Sigmoid colon (tissue), 7 donors: ENCODE results near the gene JOSD2. TPM values are rescaled to one million over a fixed set of nuclear protein-coding genes. Genes with fewer than 3 reads are reported as not detected.

ENCODE experiments used
- DNase-seq: peaks from one replicate; pipeline ENCODE4 v3.0.0-alpha.2; 2019
- H3K27ac ChIP-seq, 4 donors: fragments of 200-600 bp; sonication (generic); one replicate each; pipeline ENCODE4 v1.5.1; 2016 to 2019; ENCODE audit warnings: mild to moderate bottlenecking in 1 of 4
- H3K27me3 ChIP-seq, 3 donors: fragments of 200-600 bp; sonication (generic); one replicate each; pipeline ENCODE4 v1.5.1; 2019; ENCODE audit warnings: mild to moderate bottlenecking in 1 of 3
- H3K36me3 ChIP-seq, 4 donors: fragments of 200-600 bp; sonication (generic); one replicate each; pipeline ENCODE4 v1.5.1; 2016 to 2019
- H3K4me1 ChIP-seq, 4 donors: fragments of 200-600 bp; sonication (generic); one replicate each; pipeline ENCODE4 v1.5.1; 2017 to 2019
- H3K4me3 ChIP-seq, 4 donors: fragments of 200-600 bp; sonication (generic); one replicate each; pipeline ENCODE4 v1.5.1; 2017 to 2019; ENCODE audit warnings: mild to moderate bottlenecking in 2 of 4, moderate library complexity in 1 of 4
- H3K9me3 ChIP-seq, 4 donors: fragments of 200-600 bp in 3 of 4; sonication (generic) in 3 of 4; one replicate each; pipeline versions ENCODE4 v1.5.1 to v1.6.1; 2013 to 2019
- CTCF ChIP-seq, 4 experiments: fragments of 450-650 bp in 3 of 4; fragments of 200-600 bp in 1 of 4; IDR thresholded peaks; one replicate each; pipeline ENCODE4 v1.5.1; 2016 to 2019; ENCODE audit warnings: antibody characterized with exemption in 4 of 4, mild to moderate bottlenecking in 3 of 4, moderate library complexity in 2 of 4
- EP300 ChIP-seq, 4 donors: sonication (generic); formaldehyde crosslinking; IDR thresholded peaks; one replicate each; pipeline ENCODE4 v1.6.1; 2017; ENCODE audit warnings: antibody characterized with exemption in 4 of 4
- POLR2A ChIP-seq, 2 donors: fragments of 450-650 bp; IDR thresholded peaks; one replicate each; pipeline ENCODE4 v1.6.1; 2016; ENCODE audit warnings: antibody characterized with exemption in 2 of 2, mild to moderate bottlenecking in 2 of 2, moderate library complexity in 2 of 2
- POLR2AphosphoS5 ChIP-seq, 4 donors: sonication (generic); formaldehyde crosslinking; IDR thresholded peaks; one replicate each; pipeline ENCODE4 v1.6.1; 2017; ENCODE audit warnings: antibody characterized with exemption in 4 of 4
- WGBS, 2 donors: extraction: QIAGEN DNeasy Blood & Tissue Kit; methylation state at CpG; one replicate each; pipeline ENCODE4 v1.1.7; 2013; 5-methylcytosine and 5-hydroxymethylcytosine counted together
- intact Hi-C: fragments of 100-400 bp; cut with DNase I; formaldehyde crosslinking; loops from one replicate; pipeline ENCODE4 v1.15.1; 2023
- polyA plus RNA-seq, 3 donors: library from polyadenylated mRNA; stranded (reverse); fragments of 200-250 nt; gene quantifications; one replicate each; pipeline ENCODE4 v1.2.3, GENCODE V29; 2013
- total RNA-seq, 4 donors: library from RNA; depleted of rRNA; stranded (reverse); fragments of >200 nt; gene quantifications; one replicate each; pipeline ENCODE4 v1.1.0, GENCODE V29; 2016
- donor health status: healthy with polysubstance abuse.
- donor health status: Bipolar disorder and iron deficiency.
- donor health status: healthy.

JOSD2 gene
- total and polyA plus RNA-seq, 7 donors: 23.5 to 85.1 (median 47.9) TPM

GRCh38 chr19:50464348-50464747, 46.6 kb downstream of the JOSD2 start:
- no peaks in the 10 kb centered on the region for H3K9me3 ChIP-seq
- no peak overlapping the region for H3K27ac ChIP-seq
- TF ChIP-seq EP300 (IDR thresholded peaks at IDR 0.05): no peak
- no peak for TF ChIP-seq POLR2AphosphoS5 (IDR thresholded peaks at IDR 0.05)
- TF ChIP-seq POLR2A (IDR thresholded peaks at IDR 0.05): no peak
- TF ChIP-seq CTCF (IDR thresholded peaks at IDR 0.05): no peak
- DNase-seq: no peak
- peaks cover 0 to 34% (median 3%) of the 10 kb centered on the region in 3 donors for H3K27me3 ChIP-seq
- 36 to 72% methylated on average over 19 of the region's 19 CpGs for WGBS, 2 donors
- H3K36me3 ChIP-seq: no peaks in the 10 kb centered on the region
- intact Hi-C loops: no loop called here
- no peaks in the 10 kb centered on the region for H3K4me1 ChIP-seq
- H3K4me3 ChIP-seq: no peak overlapping the region

DNA sequence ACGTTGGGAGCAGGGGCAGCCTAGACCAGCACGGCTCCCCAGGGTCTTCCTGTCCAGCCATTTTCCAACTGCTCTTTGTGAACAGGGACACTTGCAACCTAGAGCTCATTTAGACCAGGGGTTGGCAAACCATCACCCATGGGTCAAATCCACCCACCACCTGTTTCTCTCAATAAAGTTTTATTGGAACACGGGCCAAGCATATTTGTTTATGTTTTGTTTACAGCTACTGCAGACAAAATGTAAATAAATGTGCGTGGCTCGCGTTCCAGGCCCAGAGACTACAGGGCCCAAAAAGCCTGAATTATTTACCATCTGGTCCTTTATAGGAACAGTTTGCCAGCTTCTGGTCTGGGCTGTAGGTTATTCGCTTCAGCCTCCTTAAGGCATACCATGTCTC, 48.0 kb downstream of the JOSD2 start:
- Histone ChIP-seq H3K4me3 (no peak overlapping the region), H3K4me1 (no peaks in the 10 kb centered on the region), H3K27me3 (peaks cover 4 to 40% (median 14%) of the 10 kb centered on the region in 3 donors), H3K27ac (no peak overlapping the region), H3K9me3 (no peaks in the 10 kb centered on the region), H3K36me3 (no peaks in the 10 kb centered on the region)
- 74% methylated on average over 7 of the region's 7 CpGs for WGBS, 2 donors
- no peak for DNase-seq
- TF ChIP-seq CTCF (IDR thresholded peaks at IDR 0.05) (no peak), POLR2AphosphoS5 (IDR thresholded peaks at IDR 0.05) (no peak), POLR2A (IDR thresholded peaks at IDR 0.05) (no peak), EP300 (IDR thresholded peaks at IDR 0.05) (no peak)
- intact Hi-C loops: no loop called here

DNA sequence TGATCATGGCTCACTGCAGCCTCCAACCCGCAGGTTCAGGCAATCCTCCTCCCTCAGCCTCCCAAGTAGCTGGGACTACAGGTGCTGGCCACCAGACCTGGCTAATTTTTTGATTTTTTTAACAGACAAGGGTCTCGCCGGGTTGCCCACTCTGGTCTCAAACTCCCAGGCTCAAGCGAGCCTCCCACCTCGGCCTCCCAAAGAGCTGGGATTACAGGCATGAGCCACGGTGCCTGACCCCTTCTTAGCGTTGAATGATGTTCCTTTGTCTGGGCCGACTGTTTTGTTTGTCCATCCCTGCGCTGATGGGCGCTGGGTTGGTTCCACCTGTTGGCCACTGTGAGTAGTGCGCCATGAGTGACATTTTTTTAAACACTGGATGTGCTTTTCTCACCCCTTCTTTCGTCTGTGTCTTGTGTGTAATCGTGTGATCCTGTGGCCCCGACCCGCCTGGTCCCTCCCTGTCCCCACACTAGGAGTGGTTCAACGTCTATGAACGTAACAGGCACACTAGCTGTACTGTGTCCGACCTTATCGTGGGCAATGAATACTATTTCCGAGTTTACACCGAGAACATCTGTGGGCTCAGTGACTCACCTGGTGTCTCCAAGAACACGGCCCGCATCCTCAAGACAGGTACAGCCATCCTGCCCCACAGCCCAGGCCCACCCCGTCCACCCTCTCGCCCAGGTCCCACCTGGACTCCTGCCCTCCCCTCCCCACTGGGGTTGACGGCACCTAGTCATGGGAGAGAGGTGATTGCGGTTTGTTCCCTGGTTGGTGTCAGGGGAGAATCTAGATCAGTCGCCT, 49.7 kb downstream of the JOSD2 start:
- peaks cover 4 to 50% (median 26%) of the 10 kb centered on the region in 3 donors for H3K27me3 ChIP-seq
- WGBS, 2 donors: 19 to 35% methylated on average over 28 of the region's 28 CpGs
- intact Hi-C loops: loop anchor here (2.0 kb wide), 1 partner anchor 92 kb away; no protein-coding TSS in a partner anchor

DNA sequence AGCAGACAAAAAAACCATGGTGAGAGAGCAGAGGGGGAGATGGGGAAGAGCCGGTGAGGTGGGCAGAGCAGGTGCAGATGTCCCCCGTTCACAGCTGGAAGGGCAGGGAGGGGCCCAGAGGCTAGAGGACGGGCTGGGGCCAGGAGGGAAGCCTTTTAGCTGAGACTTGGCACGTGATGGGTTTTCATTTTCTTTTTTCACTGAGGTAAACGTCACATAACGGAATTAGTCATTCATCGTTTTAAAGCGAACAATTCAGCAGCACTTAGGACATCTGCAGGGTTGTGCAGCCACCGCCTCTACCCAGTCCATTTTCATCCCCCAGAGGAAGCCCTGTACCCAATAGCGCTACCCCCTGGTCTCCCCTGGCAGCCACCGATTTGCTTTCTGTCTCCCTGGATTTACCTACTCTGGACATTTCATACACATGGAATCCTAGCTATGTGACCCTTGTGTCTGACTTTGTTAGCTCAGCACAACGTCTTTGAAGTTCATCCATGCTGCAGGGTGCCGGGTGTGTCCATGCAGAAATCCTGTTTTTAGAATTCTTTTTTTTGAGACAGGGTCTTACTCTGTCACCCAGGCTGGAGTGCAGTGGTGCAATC, 50.7 kb downstream of the JOSD2 start:
- H3K27ac ChIP-seq: no peak overlapping the region
- 22 to 27% methylated on average over 13 of the region's 13 CpGs for WGBS, 2 donors
- no peaks in the 10 kb centered on the region for H3K4me1 ChIP-seq
- intact Hi-C loops: loop anchor here (2.0 kb wide), 1 partner anchor 91 kb away; no protein-coding TSS in a partner anchor
- no peak overlapping the region for H3K4me3 ChIP-seq
- no peak for TF ChIP-seq EP300 (IDR thresholded peaks at IDR 0.05)
- TF ChIP-seq POLR2A (IDR thresholded peaks at IDR 0.05): no peak
- TF ChIP-seq CTCF (IDR thresholded peaks at IDR 0.05): no peak
- no peak for TF ChIP-seq POLR2AphosphoS5 (IDR thresholded peaks at IDR 0.05)
- no peaks in the 10 kb centered on the region for H3K36me3 ChIP-seq
- H3K27me3 ChIP-seq: peaks cover 4 to 50% (median 26%) of the 10 kb centered on the region in 3 donors
- H3K9me3 ChIP-seq: no peaks in the 10 kb centered on the region
- no peak for DNase-seq

More for the DNA sequence above, 49.7 kb downstream of the JOSD2 start:
- H3K4me1 ChIP-seq: no peaks in the 10 kb centered on the region
- H3K36me3 ChIP-seq: no peaks in the 10 kb centered on the region
- DNase-seq: no peak
- H3K4me3 ChIP-seq: no peak overlapping the region
- H3K9me3 ChIP-seq: no peaks in the 10 kb centered on the region
- no peak overlapping the region for H3K27ac ChIP-seq
- TF ChIP-seq CTCF (IDR thresholded peaks at IDR 0.05): peak; percentile 38 to 75 (median 71)
- TF ChIP-seq POLR2A (IDR thresholded peaks at IDR 0.05): no peak
- no peak for TF ChIP-seq POLR2AphosphoS5 (IDR thresholded peaks at IDR 0.05)
